HG03432 (cell line): ENCODE data around the gene SPAG16.

ENCODE experiments used
- ATAC-seq: cut with Tn5 transposase; IDR thresholded peaks from one replicate; pipeline ENCODE4 v1.9.1; 2021; ENCODE audit warnings: mild to moderate bottlenecking, moderate library complexity; ENCODE audit not compliant: unreplicated experiment

Gene SPAG16

GRCh38 chr2:213537579-213537978 lies 253.3 kb downstream of the SPAG16 start:
- peak; percentile 66 for ATAC-seq

- no peak for ATAC-seq
Measured at GRCh38 chr2:213544940-213545339, 260.7 kb downstream of the SPAG16 start.

- ATAC-seq: no peak
Measured at GRCh38 chr2:213545481-213545880, 261.2 kb downstream of the SPAG16 start.

- no peak for ATAC-seq
Measured at GRCh38 chr2:213545964-213546475, 261.8 kb downstream of the SPAG16 start.

- ATAC-seq: no peak
Measured at GRCh38 chr2:213551526-213551925, 267.3 kb downstream of the SPAG16 start.

GRCh38 chr2:213559053-213559452 lies 274.8 kb downstream of the SPAG16 start:
- no peak for ATAC-seq

GRCh38 chr2:213561759-213562158 lies 277.5 kb downstream of the SPAG16 start:
- no peak for ATAC-seq

- no peak for ATAC-seq
Measured at GRCh38 chr2:213562539-213563180, 278.4 kb downstream of the SPAG16 start.

GRCh38 chr2:213566846-213567245 lies 282.6 kb downstream of the SPAG16 start:
- no peak for ATAC-seq

- no peak for ATAC-seq
Measured at GRCh38 chr2:213609570-213610170, 325.4 kb downstream of the SPAG16 start.

GRCh38 chr2:213627054-213627710 lies 342.9 kb downstream of the SPAG16 start:
- peak; percentile 80 for ATAC-seq

- peak; percentile 42 for ATAC-seq
Measured at GRCh38 chr2:213627835-213628460, 343.7 kb downstream of the SPAG16 start.

GRCh38 chr2:213640738-213641425 lies 356.6 kb downstream of the SPAG16 start:
- ATAC-seq: no peak

- no peak for ATAC-seq
Measured at GRCh38 chr2:213644926-213645325, 360.7 kb downstream of the SPAG16 start.

- ATAC-seq: no peak
Measured at GRCh38 chr2:213649176-213649575, 364.9 kb downstream of the SPAG16 start.

GRCh38 chr2:213664817-213665216 lies 380.6 kb downstream of the SPAG16 start:
- no peak for ATAC-seq

GRCh38 chr2:213669657-213670056 lies 385.4 kb downstream of the SPAG16 start:
- no peak for ATAC-seq

- ATAC-seq: peak; percentile 71
Measured at GRCh38 chr2:213678437-213679218, 394.4 kb downstream of the SPAG16 start.

- ATAC-seq: no peak
Measured at GRCh38 chr2:213679894-213680293, 395.6 kb downstream of the SPAG16 start.

- no peak for ATAC-seq
Measured at GRCh38 chr2:213682276-213682675, 398.0 kb downstream of the SPAG16 start.
